ENCODE results near the gene ADAM17.

The ADAM17 gene

DNA sequence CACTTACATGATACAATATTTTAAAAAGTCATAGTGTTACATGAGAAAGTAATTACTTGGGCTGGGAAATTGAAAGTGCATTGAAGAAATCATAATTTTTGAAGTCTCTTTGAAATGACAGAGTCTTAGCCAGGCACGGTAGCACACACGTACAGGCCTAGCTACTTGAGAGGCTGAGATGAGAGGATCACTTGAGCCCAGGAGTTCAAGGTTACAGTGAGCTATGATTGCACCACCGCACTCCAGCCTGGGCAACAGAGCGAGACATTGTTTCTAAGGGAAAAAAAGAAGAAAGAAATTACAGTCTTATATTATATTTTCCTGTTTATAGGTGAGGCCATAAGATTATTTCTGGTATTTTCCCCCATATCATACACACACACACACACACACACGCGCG, 90.5 kb downstream of the ADAM17 start:
- no peak for DNase-seq

DNA sequence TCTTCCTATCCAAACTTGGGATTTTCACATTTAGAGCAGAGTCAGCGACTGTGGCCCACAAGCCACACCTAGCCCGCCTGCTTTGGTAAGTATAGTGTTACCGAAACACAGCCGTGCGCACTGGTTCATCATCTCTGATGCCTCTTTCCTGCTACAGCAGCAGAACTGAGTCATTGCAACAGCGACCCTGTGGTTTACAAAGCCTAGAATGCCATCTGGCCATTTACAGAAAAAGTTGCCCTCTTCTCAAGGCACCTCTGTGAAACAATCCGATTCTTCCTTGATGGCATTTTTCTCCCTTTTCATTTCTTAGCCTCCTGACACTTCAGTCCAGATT, 92.0 kb downstream of the ADAM17 start:
- DNase-seq = no peak

DNA sequence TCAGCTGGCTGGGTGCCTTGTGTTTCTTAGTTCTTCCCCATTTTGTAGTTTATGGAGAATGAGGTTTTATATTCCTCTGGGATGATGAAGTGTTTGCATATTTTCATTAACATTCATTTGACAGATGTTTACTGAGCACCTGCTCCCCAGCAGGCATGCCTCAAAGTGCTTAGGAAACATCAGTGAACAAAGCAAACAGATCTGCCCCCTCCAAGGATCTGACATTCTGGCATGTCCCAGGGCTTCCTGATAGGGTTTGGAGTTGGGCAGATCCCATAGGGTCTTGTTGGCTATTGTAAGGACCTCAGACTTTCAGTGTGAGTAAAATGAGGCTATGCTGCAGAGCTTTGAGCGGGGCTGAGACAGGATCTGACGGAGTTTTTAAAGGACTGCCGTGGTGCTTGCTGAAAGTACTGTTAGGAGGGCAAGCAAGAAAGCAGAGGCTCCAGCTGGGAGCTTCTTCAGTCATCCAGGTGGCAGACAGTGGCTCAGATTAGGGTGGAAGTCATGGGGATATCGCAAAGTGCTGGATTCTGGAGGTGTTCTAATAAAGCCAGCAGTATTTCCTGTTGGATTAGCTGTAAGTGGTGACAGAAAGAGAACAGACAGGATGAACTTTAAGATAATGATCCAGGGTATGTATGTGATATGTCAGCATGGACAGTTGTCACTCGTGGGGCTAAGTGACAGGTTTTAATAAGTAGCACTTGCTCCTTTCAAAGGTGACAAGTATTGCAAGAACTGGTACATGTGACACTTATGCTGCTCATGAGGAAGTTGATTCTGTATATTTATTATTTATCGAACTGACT, 92.5 kb downstream of the ADAM17 start:
- DNase-seq = no peak

DNA sequence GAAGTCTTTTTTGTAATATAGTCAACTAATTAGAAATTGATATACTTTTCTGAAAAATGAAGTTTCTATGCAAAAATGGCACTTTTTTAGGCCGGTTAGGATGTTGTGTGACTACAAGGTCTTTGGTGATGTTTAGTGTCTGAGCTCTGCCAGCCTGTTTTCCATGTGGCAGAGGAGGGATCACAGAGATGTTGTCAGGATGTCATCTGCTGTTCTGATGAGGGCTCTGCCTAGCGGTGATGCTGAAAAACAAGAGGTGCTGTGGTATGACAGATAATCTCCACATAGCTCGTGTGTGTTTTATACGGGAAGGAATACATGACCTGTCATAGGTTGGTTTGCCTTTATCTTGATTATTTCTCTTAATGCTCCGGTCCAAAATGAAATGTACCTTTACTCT, 93.3 kb downstream of the ADAM17 start:
- no peak for DNase-seq

DNA sequence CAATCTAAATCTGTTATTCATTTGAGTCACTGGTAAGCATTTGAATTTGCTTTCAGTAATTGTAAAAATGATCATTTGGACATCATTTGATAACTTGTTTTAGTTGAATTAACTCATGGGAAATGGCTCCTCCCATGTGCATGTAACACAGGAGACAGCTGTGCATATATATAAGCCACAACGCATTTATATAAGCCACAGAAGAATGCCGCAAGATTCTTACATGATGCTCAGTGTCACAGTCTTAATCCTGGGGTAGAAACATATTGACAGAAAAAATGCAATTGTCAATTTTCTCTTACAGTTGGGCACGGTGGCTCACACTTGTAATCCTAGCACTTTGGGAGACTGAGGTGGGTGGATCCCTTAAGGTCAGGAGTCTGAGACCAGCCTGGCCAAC, 94.6 kb downstream of the ADAM17 start:
- DNase-seq = no peak

DNA sequence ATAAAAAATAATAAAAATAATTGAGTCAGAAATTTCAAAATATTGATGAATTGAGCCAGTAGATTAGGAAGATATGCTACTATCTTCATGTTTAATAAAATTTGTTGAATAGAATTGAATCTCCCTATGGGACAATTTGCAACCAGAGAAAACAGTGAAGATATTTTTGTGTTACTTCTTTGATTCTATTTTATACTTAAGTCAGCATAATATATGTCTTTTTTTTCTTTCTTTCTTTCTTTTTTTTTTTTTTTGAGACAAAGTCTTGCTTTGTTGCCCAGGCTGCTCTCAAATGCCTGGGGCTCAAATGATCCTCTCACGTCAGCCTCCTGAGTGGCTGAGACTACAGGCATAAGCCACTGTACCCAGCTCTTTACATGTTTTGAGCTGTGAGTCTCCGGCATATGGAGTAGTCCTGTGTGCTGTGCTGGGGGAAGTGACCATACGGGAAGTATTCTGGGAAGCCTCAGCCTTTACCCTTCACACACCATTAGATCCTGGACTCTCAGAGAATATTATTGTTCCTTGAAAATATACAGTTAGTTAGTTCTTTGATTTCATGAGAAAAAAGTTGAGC, 95.1 kb downstream of the ADAM17 start:
- no peak for DNase-seq

DNA sequence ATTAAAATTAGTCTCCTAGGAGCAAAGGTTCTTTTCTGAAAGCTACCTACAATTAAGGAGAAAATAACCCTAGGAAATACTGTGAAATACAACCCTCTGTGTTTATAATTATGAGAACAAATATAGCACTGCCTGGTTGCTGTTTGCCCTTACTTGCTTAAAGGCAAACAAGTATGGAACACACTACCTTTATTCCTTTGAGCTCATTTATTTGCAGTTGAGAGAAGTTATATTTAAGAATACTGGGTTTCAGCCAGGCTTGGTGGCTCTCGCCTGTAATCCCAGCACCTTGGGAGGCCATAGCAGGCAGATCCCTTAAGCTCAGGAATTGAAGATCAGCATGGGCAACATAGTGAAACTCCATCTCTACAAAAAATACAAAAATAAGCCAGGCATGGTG, 104.4 kb downstream of the ADAM17 start:
- no peak for DNase-seq

DNA sequence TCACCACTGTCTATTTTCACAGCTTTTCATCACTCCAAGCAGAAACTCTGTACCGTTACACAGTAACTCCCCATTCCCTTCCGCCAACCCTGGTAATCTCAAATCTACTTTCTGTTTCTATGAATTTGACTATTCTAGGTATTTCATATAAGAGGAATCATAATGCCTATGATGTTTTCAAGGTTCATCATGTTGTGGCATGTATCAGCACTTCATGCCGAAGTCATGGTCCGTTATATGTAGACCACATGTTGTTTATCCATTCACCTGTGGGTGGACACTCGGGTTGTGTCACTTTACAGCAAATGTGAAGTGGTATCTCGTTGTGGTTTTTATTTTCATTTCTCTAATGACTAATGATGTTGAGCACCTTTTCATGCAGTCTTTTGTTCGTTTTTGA, 110.5 kb downstream of the ADAM17 start:
- no peak for DNase-seq

DNA sequence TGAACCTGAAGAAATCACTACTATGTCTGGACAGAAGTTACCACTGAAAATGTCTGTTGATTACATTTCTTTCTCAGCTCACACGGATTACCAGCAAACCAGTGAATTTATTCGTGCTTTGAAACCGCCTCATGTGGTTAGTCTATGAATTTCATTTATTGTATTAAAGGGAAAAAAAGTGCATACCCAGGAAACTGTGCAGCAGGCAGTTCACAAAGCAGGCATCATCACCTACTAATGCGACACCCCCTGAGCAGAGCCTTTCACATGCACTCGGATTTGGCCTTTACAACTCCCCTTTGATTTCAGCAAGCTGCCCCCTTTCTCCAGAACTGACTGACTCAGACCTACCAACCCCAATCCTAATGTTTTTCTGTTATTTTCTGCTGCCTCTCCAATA, 112.1 kb downstream of the ADAM17 start:
- no peak for DNase-seq

DNA sequence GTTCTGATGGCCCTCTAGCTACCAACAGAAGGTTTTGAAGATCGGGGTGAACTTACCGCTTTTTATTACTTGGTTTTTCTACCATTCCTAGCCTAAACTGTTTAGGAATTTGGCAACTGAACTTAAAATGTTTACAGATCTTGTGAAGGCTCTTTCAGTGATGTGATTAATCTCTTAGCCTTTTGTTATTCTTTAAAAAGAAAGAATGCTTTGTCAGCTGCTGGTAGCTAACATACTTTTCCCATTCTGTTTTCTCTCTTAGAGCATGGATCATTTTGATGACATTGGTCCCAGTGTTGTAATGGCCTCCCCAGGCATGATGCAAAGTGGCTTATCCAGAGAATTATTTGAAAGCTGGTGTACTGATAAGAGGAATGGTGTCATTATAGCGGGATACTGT, 114.1 kb downstream of the ADAM17 start:
- DNase-seq = no peak

DNA sequence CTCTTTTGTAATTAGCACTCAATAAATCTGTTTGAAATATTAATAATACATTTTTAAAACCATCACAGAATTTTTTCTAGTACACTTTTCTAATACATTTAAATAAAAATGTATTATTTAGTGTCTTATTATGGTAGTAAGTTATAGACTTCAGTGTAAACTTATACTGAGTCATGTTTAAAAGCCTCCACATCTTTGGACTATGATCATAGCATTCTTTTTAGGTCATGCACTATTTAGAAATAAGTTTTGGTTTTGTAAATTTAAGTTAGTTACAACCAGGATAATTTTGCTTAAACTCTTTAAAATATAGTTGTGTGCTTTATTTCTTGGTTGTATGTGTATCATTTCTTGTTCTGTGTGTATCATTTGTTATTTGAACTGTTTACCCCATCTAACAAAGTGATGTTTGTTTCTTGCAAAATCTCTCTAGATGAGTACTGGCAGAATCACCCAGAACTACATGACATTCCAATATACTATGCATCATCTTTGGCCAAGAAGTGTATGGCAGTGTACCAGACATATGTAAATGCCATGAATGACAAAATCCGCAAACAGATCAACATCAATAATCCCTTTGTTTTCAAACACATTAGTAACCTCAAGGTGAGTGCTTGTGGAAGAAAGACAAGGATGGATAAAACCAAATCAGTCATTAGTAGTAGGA, 115.4 kb downstream of the ADAM17 start:
- no peak for DNase-seq

DNA sequence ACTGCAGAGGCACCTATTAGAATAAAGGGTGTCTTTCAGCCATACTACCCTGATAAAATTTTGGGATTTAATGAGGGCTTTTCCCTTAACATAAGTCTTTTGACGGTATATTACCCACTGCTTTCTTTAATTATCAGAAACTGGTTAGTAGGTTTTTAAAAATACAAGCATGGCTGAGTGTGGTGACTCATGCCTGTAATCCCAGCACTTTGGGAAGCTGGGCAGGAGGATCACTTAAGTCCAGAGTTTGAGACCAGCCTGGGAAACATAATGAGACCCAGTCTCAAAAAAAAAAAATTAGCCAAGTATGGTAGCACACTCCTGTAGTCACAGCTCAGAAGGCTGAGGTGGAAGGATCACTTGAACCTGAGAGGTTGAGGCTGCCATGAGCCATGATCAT, 116.1 kb downstream of the ADAM17 start:
- no peak for DNase-seq

All from stimulated activated CD4-positive, alpha-beta T cell treated with anti-CD3 and anti-CD28 coated beads, Interleukin-12 subunit alpha, Interleukin-12 subunit beta, amount 100 ng/mL, for 4 hours (primary cell).